Ovary (tissue), 3 donors: ENCODE measurements around the gene KRTAP1-4.

Experiments used
- POLR2A ChIP-seq: fragments of 450-650 bp; IDR thresholded peaks from one replicate; pipeline ENCODE4 v1.6.1; 2017; ENCODE audit warnings: antibody characterized with exemption, mild to moderate bottlenecking, moderate library complexity
- TF ChIP-seq, protein P1 (sequence below), 3 donors: fragments of 450-650 bp in 2 of 3; fragments of 200-600 bp in 1 of 3; IDR thresholded peaks; one replicate each; pipeline versions ENCODE4 v1.5.1 to v1.8.0; 2016 to 2022; ENCODE audit warnings: antibody characterized with exemption in 3 of 3, mild to moderate bottlenecking in 1 of 3
- donor health status: DM: no; HTN: no; CAD: no.

DNA sequence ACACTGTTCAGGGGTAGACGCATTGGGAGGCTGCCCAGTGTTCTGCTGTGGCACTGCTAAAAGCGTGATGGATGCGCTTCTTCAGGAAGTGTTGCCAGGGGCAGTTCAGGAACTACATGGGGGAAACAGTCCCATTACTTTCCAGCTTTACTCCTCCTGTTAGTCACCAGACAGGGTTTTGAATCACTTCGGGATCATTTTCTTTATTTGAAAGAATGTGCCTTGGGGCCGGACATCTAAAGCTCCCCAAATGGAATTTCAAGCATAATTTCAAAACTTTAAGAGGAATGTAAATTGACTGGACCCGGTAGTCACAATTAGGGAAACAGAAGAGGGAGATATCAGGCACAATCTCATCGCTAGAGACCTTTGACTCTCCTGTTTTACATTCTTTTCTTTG, 18.4 kb upstream of the KRTAP1-4 start:
- TF ChIP-seq, protein P1, sequence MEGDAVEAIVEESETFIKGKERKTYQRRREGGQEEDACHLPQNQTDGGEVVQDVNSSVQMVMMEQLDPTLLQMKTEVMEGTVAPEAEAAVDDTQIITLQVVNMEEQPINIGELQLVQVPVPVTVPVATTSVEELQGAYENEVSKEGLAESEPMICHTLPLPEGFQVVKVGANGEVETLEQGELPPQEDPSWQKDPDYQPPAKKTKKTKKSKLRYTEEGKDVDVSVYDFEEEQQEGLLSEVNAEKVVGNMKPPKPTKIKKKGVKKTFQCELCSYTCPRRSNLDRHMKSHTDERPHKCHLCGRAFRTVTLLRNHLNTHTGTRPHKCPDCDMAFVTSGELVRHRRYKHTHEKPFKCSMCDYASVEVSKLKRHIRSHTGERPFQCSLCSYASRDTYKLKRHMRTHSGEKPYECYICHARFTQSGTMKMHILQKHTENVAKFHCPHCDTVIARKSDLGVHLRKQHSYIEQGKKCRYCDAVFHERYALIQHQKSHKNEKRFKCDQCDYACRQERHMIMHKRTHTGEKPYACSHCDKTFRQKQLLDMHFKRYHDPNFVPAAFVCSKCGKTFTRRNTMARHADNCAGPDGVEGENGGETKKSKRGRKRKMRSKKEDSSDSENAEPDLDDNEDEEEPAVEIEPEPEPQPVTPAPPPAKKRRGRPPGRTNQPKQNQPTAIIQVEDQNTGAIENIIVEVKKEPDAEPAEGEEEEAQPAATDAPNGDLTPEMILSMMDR (IDR thresholded peaks at IDR 0.05): no peak
- no peak for TF ChIP-seq POLR2A
